ENCODE data around the gene ANGPTL4.
A peak's percentile ranks its signal among the peaks of the same experiment; 100 is the strongest.
"Not testable (repeated sequence)": the region's sequence is repeated elsewhere in the genome, so short reads cannot be mapped to it uniquely, and the experiment has no call there.

Gene ANGPTL4

GRCh38 chr19:8334458-8335342, 29.3 kb upstream of the ANGPTL4 start:
- peak; percentile 70 for DNase-seq (ENCODE audit: low spot score)

DNA sequence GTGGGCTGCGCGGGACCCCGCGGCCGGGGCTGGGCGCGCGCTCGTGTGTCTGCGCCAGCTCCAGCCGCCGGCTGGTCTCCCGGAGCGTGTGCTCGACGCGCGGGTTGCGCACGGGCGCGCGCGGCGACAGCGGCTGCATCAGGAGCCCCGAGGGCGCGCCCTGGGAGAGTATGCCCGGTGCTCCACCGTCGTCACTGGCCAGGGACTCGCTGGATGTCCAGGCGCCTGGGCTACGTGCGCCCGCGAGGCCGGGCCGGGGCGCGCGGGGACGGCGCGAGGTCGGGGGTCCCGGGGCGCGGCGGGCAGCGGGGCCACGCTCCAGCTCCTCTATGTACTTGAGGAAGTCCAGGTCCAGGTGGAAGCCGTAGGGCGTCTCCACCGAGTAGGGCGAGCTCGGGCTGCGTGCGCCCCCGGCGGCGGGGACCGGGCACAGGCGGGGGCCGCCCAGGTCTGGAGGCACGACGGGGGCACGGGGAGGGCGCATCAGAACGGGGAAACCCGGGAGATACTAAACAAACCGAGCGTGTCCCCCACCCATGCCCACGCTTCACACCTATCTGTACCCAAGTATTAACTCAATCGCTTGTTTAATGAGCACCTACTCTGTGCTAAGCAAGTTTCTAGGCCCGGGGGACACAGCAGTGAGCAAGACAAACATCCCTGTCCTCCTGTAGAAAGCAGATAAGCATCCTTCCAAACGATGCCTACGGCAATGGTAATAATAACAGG, 28.4 kb upstream of the ANGPTL4 start:
- no peak for DNase-seq (ENCODE audit: low spot score)

- DNase-seq (ENCODE audit: low spot score) = no peak
Measured at GRCh38 chr19:8336072-8336569, 27.8 kb upstream of the ANGPTL4 start.

DNA sequence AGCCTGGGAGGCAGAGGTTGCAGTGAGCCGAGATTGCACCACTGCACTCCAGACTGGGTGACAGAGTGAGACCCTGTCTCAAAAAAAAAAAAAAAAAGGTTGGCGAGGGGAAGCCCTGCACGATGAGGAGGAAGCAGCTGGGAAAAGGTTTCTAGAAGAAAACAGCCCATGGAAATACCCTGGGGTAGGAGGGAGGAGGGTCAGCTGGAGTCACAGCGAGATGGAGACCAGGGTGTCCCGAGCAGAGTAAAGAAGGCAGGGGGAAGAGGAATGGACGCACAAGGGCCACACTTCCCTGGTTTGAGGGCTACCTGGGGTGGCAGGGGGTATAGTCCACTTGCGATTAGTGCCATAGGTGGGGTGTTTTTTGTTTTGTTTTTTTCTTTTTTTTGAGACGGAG, 27.3 kb upstream of the ANGPTL4 start:
- no peak for DNase-seq (ENCODE audit: low spot score)

DNA sequence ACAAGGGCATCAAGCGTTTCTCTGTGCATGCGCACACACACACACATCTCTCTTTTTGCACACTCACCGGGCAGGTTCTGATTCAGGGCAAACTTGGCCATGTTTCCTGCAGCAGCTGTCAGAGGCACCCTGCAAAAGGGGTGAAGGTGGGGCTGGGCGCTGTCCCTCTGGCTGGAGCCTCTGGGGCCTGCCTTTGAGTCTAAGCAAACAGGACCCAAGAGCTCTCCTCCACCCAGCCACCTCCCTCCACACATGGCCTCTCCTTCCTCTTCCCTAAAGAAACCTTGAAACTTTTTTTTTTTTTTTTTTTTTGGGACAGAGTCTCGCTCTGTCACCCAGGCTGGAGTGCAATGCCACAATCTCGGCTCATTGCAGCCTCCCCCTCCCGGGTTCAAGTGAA, 26.2 kb upstream of the ANGPTL4 start:
- DNase-seq (ENCODE audit: low spot score) = no peak

- no peak for DNase-seq (ENCODE audit: low spot score)
Measured at GRCh38 chr19:8338835-8339234, 25.1 kb upstream of the ANGPTL4 start.

DNA sequence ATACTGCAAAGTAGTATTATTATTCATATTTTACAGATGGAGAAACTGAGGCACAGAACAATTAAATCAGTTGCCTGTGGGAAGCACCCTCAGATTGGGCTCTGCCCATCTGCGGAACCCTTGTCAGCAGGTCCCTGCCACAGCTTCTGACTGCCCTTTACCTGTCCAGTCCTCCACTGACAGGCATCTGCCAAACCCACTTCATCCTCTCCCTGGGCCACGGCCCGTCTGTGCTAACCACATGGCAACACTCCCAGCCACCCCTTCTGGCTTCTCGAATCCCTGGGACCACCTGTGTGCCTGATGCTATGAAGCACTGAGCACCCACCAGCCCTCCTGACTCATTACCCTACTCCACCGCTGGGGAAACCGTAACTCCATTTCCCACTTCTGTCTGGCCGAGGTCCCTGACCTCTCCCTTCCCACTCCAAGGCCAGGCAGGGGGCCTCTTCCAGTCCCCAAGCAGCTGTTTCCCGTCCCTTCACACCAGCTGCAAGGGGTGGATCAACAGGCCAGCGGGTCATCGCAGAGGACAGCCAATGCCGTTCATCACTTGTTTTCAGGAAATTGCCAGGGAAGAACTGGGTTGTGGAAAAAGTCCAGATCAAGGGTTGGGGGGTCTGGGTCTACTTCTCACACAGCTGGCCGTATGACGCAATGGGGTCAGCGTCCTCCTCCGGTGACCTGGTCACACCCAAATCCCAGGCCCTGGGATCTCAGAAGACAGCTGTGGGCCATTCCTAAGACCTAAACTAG, 23.4 kb upstream of the ANGPTL4 start:
- DNase-seq (ENCODE audit: low spot score) = no peak

DNA sequence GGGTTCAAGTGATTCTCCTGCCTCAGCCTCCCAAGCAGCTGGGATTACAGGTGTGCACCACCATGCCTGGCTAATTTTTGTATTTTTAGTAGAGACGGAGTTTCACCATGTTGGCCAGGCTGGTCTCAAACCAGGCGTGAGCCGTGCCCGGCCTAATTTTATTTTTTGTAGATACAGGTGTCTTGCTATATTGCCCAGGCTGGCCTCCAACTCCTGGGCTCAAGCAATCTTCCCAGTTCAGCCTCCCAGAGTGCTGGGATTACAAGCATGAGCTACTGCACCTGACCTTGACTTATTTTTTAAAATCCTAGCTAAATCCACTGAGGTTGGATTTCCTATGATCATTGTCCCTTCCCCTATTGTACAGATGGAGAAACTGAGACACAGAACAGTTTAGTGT, 22.5 kb upstream of the ANGPTL4 start:
- DNase-seq (ENCODE audit: low spot score) = not testable (repeated sequence)

- no peak for DNase-seq (ENCODE audit: low spot score)
Measured at GRCh38 chr19:8342316-8342683, 21.7 kb upstream of the ANGPTL4 start.

GRCh38 chr19:8342684-8343482, 21.1 kb upstream of the ANGPTL4 start, which contains the start of gene KANK3:
Gene KANK3, minus strand, starts transcription at chr19:8343262. Its CDS starts 5,434 bp downstream, at chr19:8337828.
- DNase-seq (ENCODE audit: low spot score) = peak; percentile 91

DNA sequence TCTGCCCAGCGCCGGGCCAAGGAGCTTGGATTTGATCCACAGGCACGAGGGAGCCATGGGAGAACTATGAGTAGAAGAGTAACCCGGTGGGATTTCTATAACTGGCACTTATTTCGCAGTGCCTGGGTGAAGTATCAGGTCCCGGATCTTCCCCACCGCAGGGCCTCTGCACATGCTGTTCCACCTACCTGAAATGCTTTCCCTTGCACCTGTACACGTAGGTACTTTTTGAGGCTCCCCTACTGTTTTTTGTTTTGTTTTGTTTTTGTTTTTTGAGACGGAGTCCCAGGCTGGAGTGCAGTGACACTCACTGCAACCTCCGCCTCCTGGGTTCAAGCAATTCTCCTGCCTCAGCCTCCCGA, 20.5 kb upstream of the ANGPTL4 start:
- no peak for DNase-seq (ENCODE audit: low spot score)

DNA sequence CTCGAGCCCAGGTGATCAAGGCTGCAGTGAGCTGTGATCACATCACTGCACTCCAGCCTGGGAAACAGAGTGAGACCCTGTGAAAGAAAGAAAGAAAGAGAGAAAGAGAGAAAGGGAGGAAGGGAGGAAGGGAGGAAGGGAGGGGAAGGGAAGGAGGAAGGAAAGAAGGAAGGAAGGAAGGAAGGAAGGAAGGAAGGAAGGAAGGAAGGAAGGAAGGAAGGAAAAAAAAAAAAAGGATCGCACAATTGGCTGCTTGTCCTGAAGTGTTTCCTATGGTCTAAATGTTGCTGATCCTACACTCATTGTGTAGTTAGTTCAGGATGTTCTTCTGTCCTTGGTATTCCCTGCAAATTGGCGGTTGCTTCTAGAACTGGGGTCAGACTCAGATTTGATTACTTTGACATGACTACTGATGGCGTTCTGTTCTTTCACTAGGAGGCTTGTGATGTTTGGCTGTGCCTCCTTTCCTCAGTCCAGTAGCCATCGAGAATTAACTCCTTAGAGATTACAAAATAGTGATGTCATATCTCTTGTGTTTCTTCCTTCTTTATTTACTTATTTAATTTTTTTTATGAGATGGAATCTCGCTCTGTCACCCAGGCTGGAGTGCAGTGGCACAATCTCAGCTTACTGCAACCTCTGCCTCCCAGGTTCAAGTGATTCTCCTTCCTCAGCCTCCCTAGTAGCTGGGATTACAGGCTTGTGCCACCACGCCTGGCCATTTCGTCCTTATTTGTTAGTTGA, 14.2 kb upstream of the ANGPTL4 start:
- not testable (repeated sequence) for DNase-seq (ENCODE audit: low spot score)

GRCh38 chr19:8352134-8352827, 11.7 kb upstream of the ANGPTL4 start:
- no peak for DNase-seq (ENCODE audit: low spot score)

DNA sequence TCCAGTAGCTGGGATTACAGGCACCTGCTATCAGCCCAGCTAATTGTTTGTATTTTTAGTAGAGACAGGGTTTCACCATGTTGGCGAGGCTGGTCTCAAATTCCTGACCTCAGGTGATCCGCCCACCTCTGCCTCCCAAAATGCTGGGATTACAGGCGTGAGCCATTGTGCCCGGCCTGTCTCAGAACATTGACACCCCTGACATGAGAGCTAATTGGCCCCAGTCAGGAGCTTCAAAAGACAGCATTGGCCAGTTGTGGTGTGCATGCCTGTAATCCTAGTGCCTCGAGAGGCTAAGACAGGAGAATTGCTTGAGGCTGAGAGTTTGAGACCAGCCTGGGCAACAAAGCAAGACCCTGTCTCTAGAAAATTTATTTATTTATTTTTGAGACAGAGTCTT, 11.1 kb upstream of the ANGPTL4 start:
- not testable (repeated sequence) for DNase-seq (ENCODE audit: low spot score)

- DNase-seq (ENCODE audit: low spot score) = peak; percentile 99
Measured at GRCh38 chr19:8355631-8356402, 8.1 kb upstream of the ANGPTL4 start.

GRCh38 chr19:8357007-8357521, 6.9 kb upstream of the ANGPTL4 start:
- DNase-seq (ENCODE audit: low spot score) = no peak

- no peak for DNase-seq (ENCODE audit: low spot score)
Measured at GRCh38 chr19:8358948-8359347, 5.0 kb upstream of the ANGPTL4 start.

- no peak for DNase-seq (ENCODE audit: low spot score)
Measured at GRCh38 chr19:8360196-8360595, 3.8 kb upstream of the ANGPTL4 start.
